NT2/D1 (cell line): ENCODE results near the gene EIF2S1.

Experiments used
- SUZ12 ChIP-seq: IDR thresholded peaks from 2 replicates; pipeline ENCODE4 v1.6.1; 2011; ENCODE audit not compliant: insufficient read length, insufficient read depth; ENCODE audit errors: extremely low read depth
- YY1 ChIP-seq: IDR thresholded peaks from 2 replicates; pipeline ENCODE4 v1.6.1; 2011; ENCODE audit not compliant: insufficient read length, insufficient read depth
- ZNF274 ChIP-seq: IDR thresholded peaks from 2 replicates; pipeline ENCODE4 v1.6.1; 2011; ENCODE audit warnings: mild to moderate bottlenecking, low read depth, low read length

GRCh38 chr14:67358924-67359774, 979 bp upstream of the EIF2S1 start:
- no peak for TF ChIP-seq YY1
- no peak for TF ChIP-seq ZNF274
- no peak for TF ChIP-seq SUZ12
